IMR-90 (cell line): ENCODE data around the gene SMCO4. TPM values are rescaled to one million over a fixed set of nuclear protein-coding genes. Genes with fewer than 3 reads are reported as not detected.

Source experiments
- ATAC-seq: fragments of 200-7000 bp; cut with Tn5 transposase; 2 replicates; pipeline ENCODE4 v1.9.1; 2020; ENCODE audit warnings: low read depth, mild to moderate bottlenecking, moderate library complexity
- BruUV-seq: library from RNA; stranded (reverse); fragments of 400-500 nt; replicated peaks from 2 replicates; lab custom pipeline; 2021; lab: Mats Ljungman, UMichigan
- CTCF ChIA-PET: fragments of 300-600 bp; formaldehyde crosslinking; extraction: SDS; loops from one replicate; lab custom pipeline; 2021; ENCODE audit warnings: antibody characterized with exemption; lab: Yijun Ruan, JAX
- POLR2A ChIA-PET: fragments of 300-600 bp; sonication (Branson Sonifier 250); formaldehyde crosslinking; loops from one replicate; lab custom pipeline; 2022; ENCODE audit warnings: antibody characterized with exemption; ENCODE audit not compliant: unreplicated experiment; lab: Charles Lee
- DNase-seq: peaks from one replicate; pipeline ENCODE4 v3.0.0; 2013
- H2AFZ ChIP-seq: replicated peaks from 2 replicates; pipeline ENCODE3; 2013; ENCODE audit warnings: low read length, mild to moderate bottlenecking; ENCODE audit not compliant: poor library complexity
- H2AK5ac ChIP-seq: 2 replicates; pipeline ENCODE4 v1.6.1; 2013; ENCODE audit warnings: low read depth, low read length, inconsistent platforms
- H2AK9ac ChIP-seq: replicated peaks from 2 replicates; pipeline ENCODE3; 2013; ENCODE audit warnings: mild to moderate bottlenecking, low read depth, low read length, moderate library complexity; ENCODE audit not compliant: poor library complexity
- H2BK120ac ChIP-seq: 2 replicates; pipeline ENCODE4 v1.6.1; 2013; ENCODE audit warnings: low read depth, low read length, inconsistent platforms
- H2BK15ac ChIP-seq: 3 replicates; pipeline ENCODE4 v1.6.1; 2013; ENCODE audit warnings: low read depth, low read length, inconsistent platforms
- H2BK20ac ChIP-seq: 2 replicates; pipeline ENCODE4 v1.6.1; 2013; ENCODE audit warnings: low read depth, mild to moderate bottlenecking, inconsistent platforms, low read length, moderate library complexity
- H2BK5ac ChIP-seq: 2 replicates; pipeline ENCODE4 v1.6.1; 2013; ENCODE audit warnings: mild to moderate bottlenecking, low read depth, low read length, inconsistent platforms; ENCODE audit not compliant: poor library complexity, severe bottlenecking
- H3K14ac ChIP-seq: replicated peaks from 2 replicates; pipeline ENCODE4 v1.6.1; 2013; ENCODE audit warnings: low read depth, low read length, inconsistent platforms
- H3K18ac ChIP-seq: 2 replicates; pipeline ENCODE4 v1.6.1; 2013; ENCODE audit warnings: low read depth, low read length, control low read depth
- H3K23ac ChIP-seq: 2 replicates; pipeline ENCODE4 v1.6.1; 2013; ENCODE audit warnings: low read depth, low read length, inconsistent platforms
- H3K27ac ChIP-seq: 2 replicates; pipeline ENCODE4 v1.5.1; 2013; ENCODE audit warnings: mild to moderate bottlenecking, control low read depth, low read length; ENCODE audit not compliant: insufficient read depth
- H3K27me3 ChIP-seq: 2 replicates; pipeline ENCODE4 v1.6.1; 2013; ENCODE audit warnings: low read length; ENCODE audit not compliant: control insufficient read depth, insufficient read depth
- H3K36me3 ChIP-seq: 2 replicates; pipeline ENCODE4 v1.6.1; 2013; ENCODE audit warnings: low read length, mixed read lengths; ENCODE audit not compliant: control insufficient read depth, insufficient read depth
- H3K4ac ChIP-seq: 2 replicates; pipeline ENCODE4 v1.6.1; 2013; ENCODE audit warnings: low read depth, low read length, inconsistent platforms
- H3K4me1 ChIP-seq: 2 replicates; pipeline ENCODE4 v1.6.1; 2013; ENCODE audit warnings: low read length, mixed read lengths; ENCODE audit not compliant: control insufficient read depth, insufficient read depth
- H3K4me2 ChIP-seq: 2 replicates; pipeline ENCODE4 v1.6.1; 2013; ENCODE audit warnings: low read depth, mild to moderate bottlenecking, control low read depth, low read length, moderate library complexity
- H3K4me3 ChIP-seq: 2 replicates; pipeline ENCODE4 v1.5.1; 2013; ENCODE audit warnings: low read depth, mild to moderate bottlenecking, control low read depth, low read length, moderate library complexity; ENCODE audit not compliant: insufficient read depth
- H3K56ac ChIP-seq: 2 replicates; pipeline ENCODE4 v1.6.1; 2013; ENCODE audit warnings: low read length, inconsistent platforms; ENCODE audit not compliant: insufficient read depth; ENCODE audit errors: extremely low read depth
- H3K79me1 ChIP-seq, 2 experiments: 2 replicates each; pipeline ENCODE4 v1.6.1; 2013; ENCODE audit warnings: low read length in 2 of 2, inconsistent platforms in 1 of 2, low read depth in 1 of 2
- H3K9ac ChIP-seq: 2 replicates; pipeline ENCODE4 v1.6.1; 2013; ENCODE audit warnings: low read depth, low read length, control low read depth
- H3K9me1 ChIP-seq: 2 replicates; pipeline ENCODE4 v1.6.1; 2013; ENCODE audit warnings: low read length, inconsistent platforms; ENCODE audit not compliant: insufficient read depth
- H3K9me3 ChIP-seq: 2 replicates; pipeline ENCODE4 v1.6.1; 2013; ENCODE audit warnings: low read length; ENCODE audit not compliant: control insufficient read depth, insufficient read depth
- H4K20me1 ChIP-seq: 2 replicates; pipeline ENCODE4 v1.6.1; 2013; ENCODE audit warnings: low read length, inconsistent platforms; ENCODE audit not compliant: insufficient read depth
- H4K5ac ChIP-seq: 2 replicates; pipeline ENCODE4 v1.6.1; 2013; ENCODE audit warnings: mild to moderate bottlenecking, low read depth, low read length, control low read depth
- H4K8ac ChIP-seq, 2 experiments: 2 replicates each; pipeline ENCODE4 v1.6.1; 2013; ENCODE audit warnings: low read depth in 2 of 2, low read length in 2 of 2, control low read depth in 1 of 2, inconsistent platforms in 1 of 2
- H4K91ac ChIP-seq: 2 replicates; pipeline ENCODE4 v1.6.1; 2013; ENCODE audit warnings: low read depth, low read length, inconsistent platforms; ENCODE audit not compliant: insufficient read depth
- BHLHE40 ChIP-seq: fragments of 150-350 bp; IDR thresholded peaks from 2 replicates; pipeline ENCODE4 v1.6.1; 2016; ENCODE audit warnings: mild to moderate bottlenecking, low read depth, low read length
- FOS ChIP-seq: fragments of 150-350 bp; IDR thresholded peaks from 2 replicates; pipeline ENCODE4 v1.6.1; 2016; ENCODE audit warnings: low read depth, low read length
- MAZ ChIP-seq: IDR thresholded peaks from 2 replicates; pipeline ENCODE4 v1.6.1; 2012; ENCODE audit warnings: low read depth, mild to moderate bottlenecking, low read length, improper control_type of control experiment, moderate library complexity, borderline replicate concordance
- RCOR1 ChIP-seq: IDR thresholded peaks from 2 replicates; pipeline ENCODE4 v1.6.1; 2012; ENCODE audit warnings: mild to moderate bottlenecking, low read length, improper control_type of control experiment; ENCODE audit not compliant: insufficient replicate concordance
- SMC3 ChIP-seq: fragments of 150-350 bp; IDR thresholded peaks from 2 replicates; pipeline ENCODE4 v1.6.1; 2016; ENCODE audit warnings: low read depth, mild to moderate bottlenecking, antibody characterized with exemption, low read length, moderate library complexity
- USF2 ChIP-seq: fragments of 150-350 bp; IDR thresholded peaks from 2 replicates; pipeline ENCODE4 v1.6.1; 2017; ENCODE audit warnings: mild to moderate bottlenecking, antibody characterized with exemption, low read length, low read depth
- WGBS, 2 experiments: methylation state at CpG; one replicate each; pipeline versions ENCODE4 v1.1.5 to v1.1.7; 2013; ENCODE audit warnings: missing lambda C conversion rate in 2 of 2; ENCODE audit not compliant: insufficient read length in 1 of 2; ENCODE audit errors: extremely low coverage in 2 of 2; 5-methylcytosine and 5-hydroxymethylcytosine counted together
- dilution Hi-C: fragments of 300-500 bp; cut with HindIII; formaldehyde crosslinking; loops from one replicate; pipeline ENCODE4 v1.14.3; 2018; ENCODE audit warnings: low sequenced_read_pairs; ENCODE audit not compliant: unreplicated experiment
- in situ Hi-C: fragments of 300-500 bp; cut with MboI; formaldehyde crosslinking; loops from 3 replicates; pipeline ENCODE4 v1.14.3; 2019; ENCODE audit warnings: low sequenced_read_pairs, inconsistent platforms, mixed read lengths
- intact Hi-C: fragments of 100-400 bp; cut with micrococcal nuclease; formaldehyde crosslinking; loops from 2 replicates; pipeline ENCODE4 v1.10.0; 2022
- polyA plus RNA-seq, 3 experiments: library from polyadenylated mRNA; depleted of rRNA; stranded (reverse); fragments of >200 nt; gene quantifications; 2 replicates each; pipeline ENCODE4 v1.2.3, GENCODE V29; 2012; ENCODE audit warnings: low replicate concordance in 1 of 3
- total RNA-seq: library from RNA; depleted of rRNA; stranded (reverse); fragments of >200 nt; gene quantifications from 2 replicates; pipeline ENCODE4 v1.2.3, GENCODE V29; 2012
- TF ChIP-seq, protein P1 (sequence below): conservative IDR thresholded peaks from 2 replicates; pipeline ENCODE4 v1.5.1; 2012; ENCODE audit warnings: mild to moderate bottlenecking, low read depth, low read length, improper control_type of control experiment

Gene SMCO4
- total and polyA plus RNA-seq, 2 of the 4 experiments (the other 2 are of a cell fraction): 2.2 to 17.7 TPM

DNA sequence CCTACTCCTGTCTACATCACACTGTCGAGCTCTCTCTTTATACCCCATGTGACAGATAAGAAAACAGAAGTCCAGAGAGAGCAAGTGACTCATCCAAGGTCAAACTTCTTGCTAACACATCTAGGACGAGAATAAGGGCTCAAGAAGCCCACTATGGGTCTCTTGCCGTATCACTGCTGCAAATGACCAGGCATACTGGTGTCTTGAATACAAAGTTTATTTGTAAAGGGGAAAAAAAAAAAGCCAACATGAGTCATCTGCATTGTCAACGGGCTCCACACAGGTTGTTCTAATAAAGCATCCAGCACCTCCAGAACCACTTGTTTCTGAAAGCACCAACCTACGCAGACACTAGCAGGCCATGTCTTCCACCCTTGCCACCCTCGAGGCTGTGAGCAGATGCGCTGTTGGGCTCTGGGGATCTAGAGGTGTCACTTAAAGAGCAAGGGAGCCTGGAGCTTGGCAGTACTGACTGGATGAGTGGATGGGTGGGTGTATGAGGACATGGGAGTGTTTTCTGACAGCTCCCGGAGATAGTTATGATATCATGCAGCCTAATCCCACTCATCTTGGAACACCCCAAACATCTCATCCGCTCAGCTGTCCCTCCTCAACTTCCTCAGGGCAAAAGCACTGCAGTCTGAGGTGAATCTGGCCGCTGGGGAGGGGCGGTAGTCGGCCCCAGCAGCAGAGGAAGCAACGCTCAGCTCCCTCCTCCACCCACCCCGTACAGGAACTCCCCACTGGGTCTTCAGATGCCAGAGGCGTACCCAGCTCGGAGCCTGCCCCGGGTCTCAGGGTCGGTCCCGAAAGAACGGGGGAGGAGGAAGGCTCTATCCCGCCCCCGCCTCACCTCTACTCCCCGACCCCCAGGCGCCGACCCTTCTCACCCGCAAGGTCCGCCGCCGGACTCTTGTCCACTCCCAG, 1.0 kb downstream of the SMCO4 start:
- peak overlapping the region; percentile 73 for H2AFZ ChIP-seq
- no peak overlapping the region for H2BK15ac ChIP-seq
- H3K4ac ChIP-seq: no peak overlapping the region
- H2AK5ac ChIP-seq: no peak overlapping the region
- H4K8ac ChIP-seq: no peak overlapping the region
- H4K20me1 ChIP-seq: peaks cover 6% of the 10 kb centered on the region; the same call in 1 of the 2 replicates
- H3K4me1 ChIP-seq: peaks cover 4% of the 10 kb centered on the region
- peak; percentile 48 for ATAC-seq
- H3K18ac ChIP-seq: no peak overlapping the region
- intact Hi-C loops (loop anchor here (2.0 to 5.0 kb wide), 2 partner anchors 110 to 599 kb away; no protein-coding TSS in a partner anchor), in situ Hi-C loops (loop anchor here (5.0 kb wide), 1 partner anchor 305 kb away; no protein-coding TSS in a partner anchor), dilution Hi-C loops (no loop called here)
- peaks cover 8 to 13% of the 10 kb centered on the region in 2 experiments; a peak in 1 of 4 replicates for H3K79me1 ChIP-seq
- H2BK5ac ChIP-seq: no peak overlapping the region
- H3K4me2 ChIP-seq: peak overlapping the region; percentile 82
- TF ChIP-seq SMC3 (peak; percentile 22; the same call in 1 of the 2 replicates), BHLHE40 (no peak; the same call in 1 of the 2 replicates), RCOR1 (no peak), FOS (peak; percentile 52), USF2 (peak; percentile 54), MAZ (no peak)
- TF ChIP-seq, protein P1, sequence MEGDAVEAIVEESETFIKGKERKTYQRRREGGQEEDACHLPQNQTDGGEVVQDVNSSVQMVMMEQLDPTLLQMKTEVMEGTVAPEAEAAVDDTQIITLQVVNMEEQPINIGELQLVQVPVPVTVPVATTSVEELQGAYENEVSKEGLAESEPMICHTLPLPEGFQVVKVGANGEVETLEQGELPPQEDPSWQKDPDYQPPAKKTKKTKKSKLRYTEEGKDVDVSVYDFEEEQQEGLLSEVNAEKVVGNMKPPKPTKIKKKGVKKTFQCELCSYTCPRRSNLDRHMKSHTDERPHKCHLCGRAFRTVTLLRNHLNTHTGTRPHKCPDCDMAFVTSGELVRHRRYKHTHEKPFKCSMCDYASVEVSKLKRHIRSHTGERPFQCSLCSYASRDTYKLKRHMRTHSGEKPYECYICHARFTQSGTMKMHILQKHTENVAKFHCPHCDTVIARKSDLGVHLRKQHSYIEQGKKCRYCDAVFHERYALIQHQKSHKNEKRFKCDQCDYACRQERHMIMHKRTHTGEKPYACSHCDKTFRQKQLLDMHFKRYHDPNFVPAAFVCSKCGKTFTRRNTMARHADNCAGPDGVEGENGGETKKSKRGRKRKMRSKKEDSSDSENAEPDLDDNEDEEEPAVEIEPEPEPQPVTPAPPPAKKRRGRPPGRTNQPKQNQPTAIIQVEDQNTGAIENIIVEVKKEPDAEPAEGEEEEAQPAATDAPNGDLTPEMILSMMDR: 0 out of 2 replicates have a peak, but pooled peaks have one; percentile 4
- H4K91ac ChIP-seq: no peak overlapping the region
- H3K56ac ChIP-seq: no peak overlapping the region
- peaks cover 3% of the 10 kb centered on the region; the same call in 1 of the 2 replicates for H3K9me1 ChIP-seq
- H2BK20ac ChIP-seq: no peak overlapping the region
- 0 out of 2 replicates have a peak overlapping the region, but pooled peaks have one; percentile 29 for H3K9ac ChIP-seq
- no peak overlapping the region for H3K14ac ChIP-seq
- H3K27me3 ChIP-seq: peaks cover 12% of the 10 kb centered on the region
- ChIA-PET POLR2A (no interaction called here), CTCF (interaction anchor here (1.1 to 2.0 kb wide), 4 partner anchors 9 to 308 kb away, joined by 3 to 5 read pairs (median 4); no protein-coding TSS in a partner anchor)
- no peak overlapping the region for H2BK120ac ChIP-seq
- no peak overlapping the region for H4K5ac ChIP-seq
- H3K23ac ChIP-seq: no peak overlapping the region; the same call in 1 of the 2 replicates
- H3K9me3 ChIP-seq: no peaks in the 10 kb centered on the region
- peak; percentile 77 for DNase-seq
- BruUV-seq: no TSS peak
- WGBS, 2 experiments: 1% methylated on average over 10 of the region's 29 CpGs; no CpG with 5 or more reads in 1 of the 2 experiments
- H2AK9ac ChIP-seq: no peak overlapping the region
- peak overlapping the region; percentile 57 for H3K4me3 ChIP-seq
- no peaks in the 10 kb centered on the region for H3K36me3 ChIP-seq
- no peak overlapping the region; the same call in 1 of the 2 replicates for H3K27ac ChIP-seq
